ENCODE results near the gene C15orf61.

C15orf61 gene

GRCh38 chr15:67506775-67507747 lies 13.9 kb upstream of the C15orf61 start:
- TF ChIP-seq, protein P1, sequence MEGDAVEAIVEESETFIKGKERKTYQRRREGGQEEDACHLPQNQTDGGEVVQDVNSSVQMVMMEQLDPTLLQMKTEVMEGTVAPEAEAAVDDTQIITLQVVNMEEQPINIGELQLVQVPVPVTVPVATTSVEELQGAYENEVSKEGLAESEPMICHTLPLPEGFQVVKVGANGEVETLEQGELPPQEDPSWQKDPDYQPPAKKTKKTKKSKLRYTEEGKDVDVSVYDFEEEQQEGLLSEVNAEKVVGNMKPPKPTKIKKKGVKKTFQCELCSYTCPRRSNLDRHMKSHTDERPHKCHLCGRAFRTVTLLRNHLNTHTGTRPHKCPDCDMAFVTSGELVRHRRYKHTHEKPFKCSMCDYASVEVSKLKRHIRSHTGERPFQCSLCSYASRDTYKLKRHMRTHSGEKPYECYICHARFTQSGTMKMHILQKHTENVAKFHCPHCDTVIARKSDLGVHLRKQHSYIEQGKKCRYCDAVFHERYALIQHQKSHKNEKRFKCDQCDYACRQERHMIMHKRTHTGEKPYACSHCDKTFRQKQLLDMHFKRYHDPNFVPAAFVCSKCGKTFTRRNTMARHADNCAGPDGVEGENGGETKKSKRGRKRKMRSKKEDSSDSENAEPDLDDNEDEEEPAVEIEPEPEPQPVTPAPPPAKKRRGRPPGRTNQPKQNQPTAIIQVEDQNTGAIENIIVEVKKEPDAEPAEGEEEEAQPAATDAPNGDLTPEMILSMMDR (IDR thresholded peaks at IDR 0.05; ENCODE audit: extremely low read depth, insufficient read depth, missing control alignments), result no peak
- in situ Hi-C loops (cut with MboI; ENCODE audit: low pct_unique_long_range_greater_than_20kb, low sequenced_read_pairs, unreplicated experiment), result no loop called here
- no peak for DNase-seq (ENCODE audit: low spot score)

DNA sequence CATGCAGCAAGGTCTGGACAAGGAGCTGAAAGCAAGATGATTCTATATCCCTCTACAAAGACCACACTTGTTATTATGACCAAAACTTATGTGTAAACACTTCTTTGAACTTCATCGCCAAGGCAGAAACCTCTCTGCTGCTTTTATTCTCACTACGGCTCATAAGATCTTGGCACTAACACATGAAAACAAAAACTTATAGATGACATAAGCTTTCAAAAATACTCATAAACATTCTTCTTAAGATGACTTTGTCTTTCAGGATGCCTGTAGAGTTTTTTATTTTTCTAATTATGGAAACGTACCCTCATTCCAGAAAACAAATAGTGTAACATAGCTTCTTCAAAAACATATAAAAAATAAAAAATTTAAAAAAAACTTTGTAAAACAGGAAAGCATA lies 12.5 kb upstream of the C15orf61 start:
- TF ChIP-seq, protein P1 (IDR thresholded peaks at IDR 0.05; ENCODE audit: extremely low read depth, insufficient read depth, missing control alignments), result no peak
- in situ Hi-C loops (cut with MboI; ENCODE audit: low pct_unique_long_range_greater_than_20kb, low sequenced_read_pairs, unreplicated experiment), result no loop called here

DNA sequence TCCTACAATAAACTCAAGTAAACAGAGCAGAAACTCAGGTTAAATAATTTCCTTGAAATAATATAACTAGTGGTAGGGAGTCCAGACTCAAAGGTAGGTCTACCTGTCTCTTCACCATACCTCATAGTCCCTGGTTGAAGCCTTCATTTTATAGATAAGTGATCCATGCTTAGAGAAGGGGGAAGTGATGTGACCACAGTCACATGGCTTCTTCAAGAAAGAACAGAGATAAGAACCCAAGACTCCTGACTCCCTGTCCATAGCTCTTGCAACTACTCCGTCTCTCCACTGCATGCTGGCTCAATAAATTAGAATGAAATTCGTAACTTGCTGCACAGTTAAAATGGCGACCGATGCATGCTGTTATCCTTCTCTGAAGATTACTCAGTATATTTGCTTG lies 11.0 kb upstream of the C15orf61 start:
- TF ChIP-seq, protein P1 (IDR thresholded peaks at IDR 0.05; ENCODE audit: extremely low read depth, insufficient read depth, missing control alignments), result no peak
- in situ Hi-C loops (cut with MboI; ENCODE audit: low pct_unique_long_range_greater_than_20kb, low sequenced_read_pairs, unreplicated experiment), result no loop called here
- no peak for DNase-seq (ENCODE audit: low spot score)

More for the DNA sequence above, 12.5 kb upstream of the C15orf61 start:
- DNase-seq (ENCODE audit: low spot score), result no peak

DNA sequence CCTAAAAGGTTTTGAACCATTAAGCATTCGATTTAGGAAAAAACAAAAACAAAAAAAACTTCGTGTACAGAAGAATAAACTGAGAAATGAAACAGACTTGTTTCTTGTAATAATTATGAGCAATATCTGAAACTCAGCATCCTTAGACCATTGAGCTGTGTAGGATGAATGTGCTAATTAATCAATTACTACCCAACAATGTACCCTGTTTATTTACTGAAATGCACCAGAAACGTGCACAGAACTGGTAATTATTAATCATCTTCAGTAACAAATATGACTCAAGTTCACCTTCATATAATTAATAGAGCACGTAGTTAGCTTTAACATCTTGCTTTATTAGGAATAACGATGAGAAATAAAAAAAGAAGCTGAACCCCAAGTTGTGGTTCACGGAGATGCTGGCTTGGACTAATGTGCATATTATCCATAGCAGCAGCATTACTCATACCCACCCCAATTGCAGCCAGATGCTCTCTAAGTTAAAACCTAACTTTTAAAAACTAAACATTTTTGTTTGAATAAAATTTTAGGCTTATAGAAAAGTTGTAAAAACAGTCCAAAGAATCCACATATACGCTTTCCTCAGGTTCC lies 10.2 kb upstream of the C15orf61 start:
- in situ Hi-C loops (cut with MboI; ENCODE audit: low pct_unique_long_range_greater_than_20kb, low sequenced_read_pairs, unreplicated experiment), result no loop called here
- TF ChIP-seq, protein P1 (IDR thresholded peaks at IDR 0.05; ENCODE audit: extremely low read depth, insufficient read depth, missing control alignments), result no peak
- no peak for DNase-seq (ENCODE audit: low spot score)

DNA sequence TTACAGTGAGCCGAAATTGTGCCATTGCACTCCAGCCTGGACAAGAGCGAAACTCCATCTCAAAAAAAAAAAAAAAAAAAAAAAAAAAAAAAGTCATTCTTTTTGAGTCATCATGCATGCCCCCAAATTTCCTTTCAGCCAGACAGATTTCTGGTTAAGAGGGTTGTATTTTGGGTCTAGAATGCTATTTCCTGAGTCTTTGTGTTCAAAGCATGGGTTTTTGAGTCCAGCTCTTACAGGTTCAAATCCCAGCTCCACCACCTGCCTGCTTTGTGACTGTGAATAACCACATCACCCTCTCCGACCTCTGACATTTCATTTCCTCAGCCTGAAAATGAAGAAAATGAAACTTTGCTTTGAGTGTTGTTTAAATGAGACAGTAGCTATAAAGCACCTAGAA lies 9.3 kb upstream of the C15orf61 start:
- DNase-seq (ENCODE audit: low spot score), result no peak
- TF ChIP-seq, protein P1 (IDR thresholded peaks at IDR 0.05; ENCODE audit: extremely low read depth, insufficient read depth, missing control alignments), result no peak
- in situ Hi-C loops (cut with MboI; ENCODE audit: low pct_unique_long_range_greater_than_20kb, low sequenced_read_pairs, unreplicated experiment), result no loop called here

DNA sequence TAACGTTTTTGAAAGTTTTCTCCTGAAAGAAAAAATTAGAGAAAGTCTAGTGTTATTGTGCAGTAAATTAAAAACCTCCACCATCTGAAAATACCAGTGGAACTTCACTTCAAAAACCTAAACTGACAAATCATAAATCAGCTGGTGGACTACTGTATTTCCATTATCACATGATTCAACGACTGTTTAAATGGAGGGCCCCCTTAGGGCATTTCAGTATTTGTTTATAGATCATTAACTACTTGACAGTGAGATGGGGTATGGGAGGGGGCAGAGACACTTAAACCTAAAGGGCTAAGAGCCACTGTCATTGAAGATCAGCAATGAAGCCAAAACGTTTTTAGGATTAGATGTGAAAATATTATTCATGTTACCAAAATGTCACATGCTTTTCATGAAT lies 8.8 kb upstream of the C15orf61 start:
- in situ Hi-C loops (cut with MboI; ENCODE audit: low pct_unique_long_range_greater_than_20kb, low sequenced_read_pairs, unreplicated experiment), result no loop called here
- TF ChIP-seq, protein P1 (IDR thresholded peaks at IDR 0.05; ENCODE audit: extremely low read depth, insufficient read depth, missing control alignments), result no peak
- no peak for DNase-seq (ENCODE audit: low spot score)

Measured in GM13977 (cell line).